Tibial nerve (tissue), 4 donors: Measurements from ENCODE around the gene SFRP2. TPM values are rescaled to one million over a fixed set of nuclear protein-coding genes. Genes with fewer than 3 reads are reported as not detected.

Experiments used
- DNase-seq, 2 donors: peaks; one replicate each; pipeline ENCODE4 v3.0.0-alpha.2; 2019; ENCODE audit warnings: low spot score in 2 of 2
- H3K27ac ChIP-seq, 4 donors: fragments of 200-600 bp; sonication (generic) in 3 of 4; one replicate each; pipeline ENCODE4 v1.5.1; 2017 to 2019; ENCODE audit warnings: mild to moderate bottlenecking in 1 of 4
- H3K27me3 ChIP-seq, 2 donors: fragments of 200-600 bp; sonication (generic) in 1 of 2; one replicate each; pipeline versions ENCODE4 v1.5.1 to v1.6.0; 2017 to 2019
- H3K36me3 ChIP-seq, 3 donors: fragments of 200-600 bp; sonication (generic); one replicate each; pipeline ENCODE4 v1.5.1; 2018 to 2019
- H3K4me1 ChIP-seq, 4 donors: fragments of 200-600 bp; sonication (generic) in 3 of 4; one replicate each; pipeline ENCODE4 v1.5.1; 2017 to 2019
- H3K4me3 ChIP-seq, 4 donors: fragments of 200-600 bp; sonication (generic) in 3 of 4; one replicate each; pipeline ENCODE4 v1.5.1; 2017 to 2019; ENCODE audit warnings: mild to moderate bottlenecking in 1 of 4, moderate library complexity in 1 of 4
- H3K9me3 ChIP-seq, 4 donors: fragments of 200-600 bp; sonication (generic) in 3 of 4; one replicate each; pipeline ENCODE4 v1.5.1; 2017 to 2019
- EP300 ChIP-seq, 2 donors: sonication (generic); formaldehyde crosslinking; IDR thresholded peaks; one replicate each; pipeline ENCODE4 v1.6.1; 2017; ENCODE audit warnings: antibody characterized with exemption in 2 of 2, mild to moderate bottlenecking in 1 of 2
- POLR2A ChIP-seq, 2 donors: fragments of 450-650 bp; IDR thresholded peaks; one replicate each; pipeline ENCODE4 v1.6.1; 2017; ENCODE audit warnings: antibody characterized with exemption in 2 of 2, mild to moderate bottlenecking in 2 of 2, moderate library complexity in 2 of 2
- WGBS, 2 donors: methylation state at CpG; one replicate each; pipeline ENCODE4 v1.1.5; 2018; 5-methylcytosine and 5-hydroxymethylcytosine counted together
- total RNA-seq, 4 donors: library from RNA; depleted of rRNA; stranded (reverse); fragments of >200 nt; gene quantifications; one replicate each; pipeline ENCODE4 v1.1.0, GENCODE V29; 2016
- TF ChIP-seq, protein P1 (sequence below), 5 experiments: fragments of 200-600 bp in 3 of 5; fragments of 450-650 bp in 2 of 5; sonication (generic) in 3 of 5; IDR thresholded peaks; one replicate each; pipeline ENCODE4 v1.5.1; 2016 to 2019; ENCODE audit warnings: antibody characterized with exemption in 5 of 5, mild to moderate bottlenecking in 3 of 5, moderate library complexity in 2 of 5

Gene SFRP2
- total RNA-seq, 4 donors from 2014 or later, result 9.9 to 38.0 (median 21.8) TPM

GRCh38 chr4:153781717-153782416, 7.0 kb downstream of the SFRP2 start:
- DNase-seq, result no peak
- Histone ChIP-seq H3K27me3 (peaks cover 0 to 7% of the 10 kb centered on the region in 2 donors), H3K9me3 (peaks cover 0 to 5% (median 0%) of the 10 kb centered on the region in 4 donors), H3K4me1 (peaks cover 0 to 6% (median 0%) of the 10 kb centered on the region in 4 donors), H3K4me3 (no peak overlapping the region), H3K36me3 (no peaks in the 10 kb centered on the region), H3K27ac (no peak overlapping the region)
- TF ChIP-seq EP300 (IDR thresholded peaks at IDR 0.05) (peak in 1 of 2 donors; percentile 63), POLR2A (IDR thresholded peaks at IDR 0.05) (no peak)
- 30 to 34% methylated on average over 6 of the region's 6 CpGs for WGBS, 2 donors

- WGBS, 2 donors, result 86 to 89% methylated on average over 12 to 17 of the region's 17 CpGs
- H3K4me3 ChIP-seq, result no peak overlapping the region
Observed at GRCh38 chr4:153781280-153781679, 7.6 kb downstream of the SFRP2 start.

DNA sequence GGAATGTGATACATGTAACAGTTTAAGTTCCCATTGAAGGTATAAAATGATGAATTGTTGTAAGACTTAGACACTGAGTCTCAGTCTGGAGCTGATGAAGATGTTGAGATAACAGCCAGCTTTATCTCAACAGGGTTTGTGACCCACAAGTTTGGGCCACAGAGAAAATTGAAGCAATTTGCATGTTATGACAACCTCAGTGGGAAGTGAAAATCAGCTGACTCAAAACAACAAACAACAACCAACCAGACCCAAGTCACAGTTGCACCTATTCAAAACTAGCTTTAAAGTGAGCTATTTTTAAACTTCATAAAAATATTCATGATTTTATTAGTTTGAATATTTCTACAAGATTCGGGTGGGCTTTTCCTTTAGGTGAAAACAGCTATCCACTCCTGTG, 8.0 kb downstream of the SFRP2 start:
- no peak for DNase-seq
- no peaks in the 10 kb centered on the region for H3K36me3 ChIP-seq
- TF ChIP-seq POLR2A (IDR thresholded peaks at IDR 0.05) (no peak), EP300 (IDR thresholded peaks at IDR 0.05) (no peak)
- TF ChIP-seq, protein P1, sequence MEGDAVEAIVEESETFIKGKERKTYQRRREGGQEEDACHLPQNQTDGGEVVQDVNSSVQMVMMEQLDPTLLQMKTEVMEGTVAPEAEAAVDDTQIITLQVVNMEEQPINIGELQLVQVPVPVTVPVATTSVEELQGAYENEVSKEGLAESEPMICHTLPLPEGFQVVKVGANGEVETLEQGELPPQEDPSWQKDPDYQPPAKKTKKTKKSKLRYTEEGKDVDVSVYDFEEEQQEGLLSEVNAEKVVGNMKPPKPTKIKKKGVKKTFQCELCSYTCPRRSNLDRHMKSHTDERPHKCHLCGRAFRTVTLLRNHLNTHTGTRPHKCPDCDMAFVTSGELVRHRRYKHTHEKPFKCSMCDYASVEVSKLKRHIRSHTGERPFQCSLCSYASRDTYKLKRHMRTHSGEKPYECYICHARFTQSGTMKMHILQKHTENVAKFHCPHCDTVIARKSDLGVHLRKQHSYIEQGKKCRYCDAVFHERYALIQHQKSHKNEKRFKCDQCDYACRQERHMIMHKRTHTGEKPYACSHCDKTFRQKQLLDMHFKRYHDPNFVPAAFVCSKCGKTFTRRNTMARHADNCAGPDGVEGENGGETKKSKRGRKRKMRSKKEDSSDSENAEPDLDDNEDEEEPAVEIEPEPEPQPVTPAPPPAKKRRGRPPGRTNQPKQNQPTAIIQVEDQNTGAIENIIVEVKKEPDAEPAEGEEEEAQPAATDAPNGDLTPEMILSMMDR (IDR thresholded peaks at IDR 0.05), result no peak
- no peak overlapping the region for H3K4me3 ChIP-seq
- peaks cover 0 to 3% (median 0%) of the 10 kb centered on the region in 4 donors for H3K4me1 ChIP-seq
- no peak overlapping the region for H3K27ac ChIP-seq
- H3K27me3 ChIP-seq, result no peaks in the 10 kb centered on the region
- peaks cover 0 to 5% (median 0%) of the 10 kb centered on the region in 4 donors for H3K9me3 ChIP-seq
- 65 to 86% methylated on average over 1 of the region's 1 CpG for WGBS, 2 donors

More at GRCh38 chr4:153781280-153781679, 7.6 kb downstream of the SFRP2 start:
- no peaks in the 10 kb centered on the region for H3K36me3 ChIP-seq
- no peak for DNase-seq
- peaks cover 0 to 2% of the 10 kb centered on the region in 2 donors for H3K27me3 ChIP-seq
- H3K9me3 ChIP-seq, result peaks cover 0 to 5% (median 0%) of the 10 kb centered on the region in 4 donors
- H3K27ac ChIP-seq, result no peak overlapping the region
- peaks cover 0 to 6% (median 0%) of the 10 kb centered on the region in 4 donors for H3K4me1 ChIP-seq
- TF ChIP-seq POLR2A (IDR thresholded peaks at IDR 0.05) (no peak), EP300 (IDR thresholded peaks at IDR 0.05) (no peak)
- TF ChIP-seq, protein P1 (IDR thresholded peaks at IDR 0.05), result no peak

GRCh38 chr4:153780221-153780620, 8.7 kb downstream of the SFRP2 start:
- WGBS, 2 donors, result 32 to 40% methylated on average over 2 of the region's 2 CpGs
- H3K4me3 ChIP-seq, result no peak overlapping the region

DNA sequence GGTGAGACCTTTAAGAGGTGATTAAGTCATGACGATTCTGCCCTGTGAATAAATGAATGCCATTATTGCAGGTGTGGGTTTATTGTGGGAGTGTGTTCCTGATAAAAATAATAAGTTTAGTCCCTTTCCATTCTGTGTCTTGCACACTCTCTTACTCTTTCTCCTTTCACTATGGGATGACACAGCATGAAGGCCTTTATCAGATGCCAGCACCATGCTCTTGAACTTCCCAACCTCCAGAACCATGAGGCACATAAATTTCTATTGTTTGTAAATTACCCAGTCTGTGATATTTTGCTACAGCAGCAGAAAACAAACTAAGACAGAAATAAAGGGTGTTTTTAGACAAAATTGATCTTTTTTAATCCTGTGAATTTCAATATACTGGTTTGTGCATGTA, 10.5 kb downstream of the SFRP2 start:
- no peak for TF ChIP-seq EP300 (IDR thresholded peaks at IDR 0.05)
- TF ChIP-seq, protein P1 (IDR thresholded peaks at IDR 0.05), result no peak
- no peak for TF ChIP-seq POLR2A (IDR thresholded peaks at IDR 0.05)
- Histone ChIP-seq H3K36me3 (no peaks in the 10 kb centered on the region), H3K9me3 (peaks cover 0 to 5% (median 0%) of the 10 kb centered on the region in 4 donors), H3K4me1 (no peaks in the 10 kb centered on the region), H3K4me3 (no peak overlapping the region), H3K27me3 (no peaks in the 10 kb centered on the region), H3K27ac (no peak overlapping the region)
- 94 to 96% methylated on average over 1 of the region's 1 CpG for WGBS, 2 donors
- no peak for DNase-seq

More at GRCh38 chr4:153780221-153780620, 8.7 kb downstream of the SFRP2 start:
- peaks cover 0 to 5% (median 0%) of the 10 kb centered on the region in 4 donors for H3K9me3 ChIP-seq
- no peaks in the 10 kb centered on the region for H3K4me1 ChIP-seq
- DNase-seq, result no peak
- H3K36me3 ChIP-seq, result no peaks in the 10 kb centered on the region
- H3K27ac ChIP-seq, result no peak overlapping the region
- no peaks in the 10 kb centered on the region for H3K27me3 ChIP-seq
- no peak for TF ChIP-seq EP300 (IDR thresholded peaks at IDR 0.05)
- TF ChIP-seq POLR2A (IDR thresholded peaks at IDR 0.05), result no peak
- TF ChIP-seq, protein P1 (IDR thresholded peaks at IDR 0.05), result no peak
